NB4 (cell line): ENCODE results near the gene LYPD5.

Experiments used
- MAX ChIP-seq: IDR thresholded peaks from 2 replicates; pipeline ENCODE4 v1.6.1; 2011; ENCODE audit warnings: low read depth, low read length
- MYC ChIP-seq: IDR thresholded peaks from 2 replicates; pipeline ENCODE4 v1.6.1; 2011; ENCODE audit warnings: low read depth, low read length
- POLR2A ChIP-seq: IDR thresholded peaks from 2 replicates; pipeline ENCODE4 v1.6.1; 2011; ENCODE audit warnings: mild to moderate bottlenecking; ENCODE audit not compliant: insufficient read length; ENCODE audit errors: extremely low read depth
- TF ChIP-seq, protein P1 (sequence below): IDR thresholded peaks from one replicate; pipeline ENCODE4 v1.5.1; 2012; ENCODE audit warnings: low read depth, low read length

DNA sequence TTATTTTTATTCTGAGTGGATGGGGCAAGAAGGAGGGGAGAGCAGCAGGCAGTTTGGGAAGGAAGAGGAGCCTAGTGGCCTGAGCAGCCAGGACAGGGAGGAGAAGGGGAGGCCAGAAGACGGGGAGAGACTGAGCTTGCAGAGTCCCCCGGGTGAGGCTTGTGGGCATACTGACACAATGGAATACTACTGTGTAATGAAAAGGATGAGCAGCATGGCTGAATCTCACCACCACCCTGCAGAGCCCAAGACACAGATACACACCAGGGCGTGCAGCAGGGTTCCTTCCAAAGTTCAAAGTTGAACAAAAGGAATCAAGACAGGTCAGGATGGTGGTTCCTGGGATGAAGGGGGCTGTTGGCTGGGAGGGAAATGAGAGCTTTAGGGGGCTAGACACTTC, 39.4 kb downstream of the LYPD5 start:
- TF ChIP-seq MYC (no peak), POLR2A (no peak), MAX (no peak)
- TF ChIP-seq, protein P1, sequence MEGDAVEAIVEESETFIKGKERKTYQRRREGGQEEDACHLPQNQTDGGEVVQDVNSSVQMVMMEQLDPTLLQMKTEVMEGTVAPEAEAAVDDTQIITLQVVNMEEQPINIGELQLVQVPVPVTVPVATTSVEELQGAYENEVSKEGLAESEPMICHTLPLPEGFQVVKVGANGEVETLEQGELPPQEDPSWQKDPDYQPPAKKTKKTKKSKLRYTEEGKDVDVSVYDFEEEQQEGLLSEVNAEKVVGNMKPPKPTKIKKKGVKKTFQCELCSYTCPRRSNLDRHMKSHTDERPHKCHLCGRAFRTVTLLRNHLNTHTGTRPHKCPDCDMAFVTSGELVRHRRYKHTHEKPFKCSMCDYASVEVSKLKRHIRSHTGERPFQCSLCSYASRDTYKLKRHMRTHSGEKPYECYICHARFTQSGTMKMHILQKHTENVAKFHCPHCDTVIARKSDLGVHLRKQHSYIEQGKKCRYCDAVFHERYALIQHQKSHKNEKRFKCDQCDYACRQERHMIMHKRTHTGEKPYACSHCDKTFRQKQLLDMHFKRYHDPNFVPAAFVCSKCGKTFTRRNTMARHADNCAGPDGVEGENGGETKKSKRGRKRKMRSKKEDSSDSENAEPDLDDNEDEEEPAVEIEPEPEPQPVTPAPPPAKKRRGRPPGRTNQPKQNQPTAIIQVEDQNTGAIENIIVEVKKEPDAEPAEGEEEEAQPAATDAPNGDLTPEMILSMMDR = no peak
